Glomerular visceral epithelial cell (primary cell): Measurements from ENCODE around the gene CEMP1.
"Not testable (repeated sequence)": the region's sequence is repeated elsewhere in the genome, so short reads cannot be mapped to it uniquely, and the experiment has no call there.

Source experiments
- DNase-seq: peaks from one replicate; pipeline ENCODE4 v3.0.0-alpha.2; 2016; ENCODE audit errors: extremely low spot score

The CEMP1 gene, protein sequence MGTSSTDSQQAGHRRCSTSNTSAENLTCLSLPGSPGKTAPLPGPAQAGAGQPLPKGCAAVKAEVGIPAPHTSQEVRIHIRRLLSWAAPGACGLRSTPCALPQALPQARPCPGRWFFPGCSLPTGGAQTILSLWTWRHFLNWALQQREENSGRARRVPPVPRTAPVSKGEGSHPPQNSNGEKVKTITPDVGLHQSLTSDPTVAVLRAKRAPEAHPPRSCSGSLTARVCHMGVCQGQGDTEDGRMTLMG

DNA sequence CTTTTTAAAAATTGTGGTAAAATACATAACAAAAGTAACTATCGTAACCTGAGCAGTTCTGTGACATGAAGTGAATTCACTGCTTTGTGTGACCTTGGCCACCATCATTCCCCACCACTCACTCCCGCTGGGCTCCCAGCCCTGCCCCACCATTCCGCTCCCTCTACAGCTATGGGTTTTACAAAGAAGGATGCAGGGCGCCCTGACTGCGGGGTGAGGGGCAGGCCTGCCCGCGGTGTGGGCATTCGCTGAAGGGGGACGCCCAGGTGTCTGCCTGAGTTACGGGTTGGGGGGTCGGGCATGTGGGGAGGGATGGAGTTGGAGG lies at the start of gene CEMP1:
Gene CEMP1, minus strand, starts transcription at position 38 of the 325 bp plus-strand sequence. CDS start 335 bp downstream, outside the sequence.
- DNase-seq = no peak

DNA sequence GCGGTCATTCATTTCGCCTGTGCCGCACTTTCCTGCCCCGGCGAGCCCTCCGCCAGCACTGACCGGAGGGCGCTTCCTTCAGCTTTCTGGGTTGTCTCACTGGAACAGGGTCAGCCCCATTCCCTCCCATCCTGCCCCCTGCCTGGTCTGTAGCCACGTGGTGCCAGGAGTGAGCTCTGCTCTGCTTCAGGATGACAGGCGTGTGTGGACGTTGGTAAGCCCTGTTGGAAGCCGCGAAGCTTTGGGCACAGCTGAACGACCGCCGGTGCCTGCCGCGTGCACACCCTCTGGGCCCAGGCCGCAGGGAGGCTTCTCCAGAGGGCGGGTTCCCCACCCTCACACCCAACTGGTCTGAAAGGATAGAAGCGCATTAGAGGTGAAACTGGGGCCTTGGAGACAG lies 49.6 kb upstream of the CEMP1 start:
- DNase-seq = not testable (repeated sequence)

DNA sequence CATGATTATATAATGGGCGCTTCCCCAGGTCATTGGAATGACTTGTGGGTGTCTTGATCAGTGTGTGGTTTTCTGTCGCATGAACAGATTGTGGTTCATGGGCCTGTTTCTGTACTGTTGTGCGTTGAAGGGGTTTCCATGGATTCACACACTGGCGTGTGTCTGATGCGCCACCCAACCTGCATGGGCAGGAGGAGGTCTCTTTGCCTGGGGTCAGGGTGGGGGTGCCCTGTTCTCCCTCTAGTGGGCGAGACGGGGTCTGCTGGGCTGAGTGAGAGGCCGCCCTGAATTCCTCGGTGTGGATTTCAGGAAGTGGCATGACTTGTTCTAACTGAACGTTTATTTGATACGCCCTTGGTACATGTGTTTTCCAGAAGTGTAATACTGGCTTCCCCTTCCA lies 48.9 kb upstream of the CEMP1 start:
- DNase-seq = not testable (repeated sequence)

DNA sequence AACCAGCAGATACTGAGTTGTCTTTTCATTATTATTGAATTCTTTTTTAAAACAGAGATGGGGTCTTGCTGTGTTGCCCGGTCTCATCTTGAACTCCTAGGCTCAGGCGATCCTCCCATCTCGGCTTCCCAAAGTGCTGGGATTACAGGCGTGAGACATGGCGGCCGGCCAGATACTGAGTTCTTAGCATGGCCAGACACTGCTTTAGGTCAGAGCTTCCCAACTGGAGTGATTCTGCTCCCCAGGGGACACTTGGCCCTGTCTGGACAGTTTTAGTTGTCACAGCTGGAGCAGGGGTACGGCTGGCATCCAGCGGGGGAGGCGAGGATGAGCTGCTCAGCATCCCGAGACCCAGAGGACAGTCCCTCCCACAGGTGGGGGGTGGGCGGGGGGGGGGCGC lies 47.7 kb upstream of the CEMP1 start:
- not testable (repeated sequence) for DNase-seq

DNA sequence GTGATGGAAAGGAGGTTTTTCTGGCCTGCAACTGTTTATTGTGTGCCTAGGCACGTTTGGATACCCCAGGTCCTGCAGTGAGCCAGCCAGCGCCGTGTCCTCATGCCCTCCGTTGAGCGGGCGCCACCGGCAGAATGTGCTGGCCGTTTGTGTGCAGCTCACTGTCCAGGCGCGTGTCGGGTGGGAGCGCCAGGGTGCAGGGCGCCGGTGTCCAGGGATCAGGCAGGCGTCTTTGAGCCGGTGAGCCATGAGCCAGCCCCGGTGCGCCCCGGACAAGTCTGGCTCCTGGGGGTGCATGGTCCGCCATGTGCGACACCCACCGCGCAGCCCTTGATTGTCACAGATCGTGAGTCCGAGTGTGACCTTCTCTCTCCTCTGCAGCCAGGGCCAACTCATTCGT lies 45.8 kb upstream of the CEMP1 start:
- not testable (repeated sequence) for DNase-seq

DNA sequence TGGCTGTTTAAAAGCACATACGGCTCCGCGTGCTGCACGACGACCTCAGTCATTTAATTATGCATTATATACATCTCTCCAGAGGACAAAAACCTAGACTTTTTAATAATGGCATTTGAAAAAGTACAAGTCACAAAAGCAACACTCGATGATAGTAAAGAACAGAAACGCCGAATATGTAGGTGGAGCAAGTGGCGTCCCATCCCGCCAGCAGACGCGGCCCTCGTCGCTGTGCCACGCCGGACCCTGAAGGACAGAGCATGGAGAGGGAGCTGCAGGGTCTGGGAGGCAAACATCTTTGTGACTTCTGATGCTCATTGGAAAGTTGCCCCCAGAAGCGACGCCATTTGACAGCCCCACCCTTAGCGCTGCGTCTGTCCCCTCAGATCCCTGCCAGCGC lies 44.6 kb upstream of the CEMP1 start:
- DNase-seq = not testable (repeated sequence)

DNA sequence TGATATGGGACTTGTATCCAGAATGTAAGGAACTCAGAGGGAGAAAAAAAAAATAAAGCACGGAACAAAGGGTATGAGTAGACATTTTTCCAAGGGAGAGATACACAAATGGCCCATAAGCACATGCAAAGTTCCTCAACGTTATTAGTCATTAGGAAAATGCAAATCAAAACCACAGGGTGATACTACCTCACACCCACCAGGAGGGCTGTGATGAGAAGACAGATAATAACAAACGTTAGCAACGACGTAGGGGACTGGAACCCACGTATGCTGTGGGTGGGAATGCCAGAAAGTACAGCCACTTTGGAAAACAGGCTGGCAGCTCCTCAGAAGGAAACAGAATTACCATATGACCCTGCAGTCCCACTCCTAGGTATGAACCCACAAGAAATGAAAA lies 41.5 kb upstream of the CEMP1 start:
- DNase-seq = not testable (repeated sequence)

DNA sequence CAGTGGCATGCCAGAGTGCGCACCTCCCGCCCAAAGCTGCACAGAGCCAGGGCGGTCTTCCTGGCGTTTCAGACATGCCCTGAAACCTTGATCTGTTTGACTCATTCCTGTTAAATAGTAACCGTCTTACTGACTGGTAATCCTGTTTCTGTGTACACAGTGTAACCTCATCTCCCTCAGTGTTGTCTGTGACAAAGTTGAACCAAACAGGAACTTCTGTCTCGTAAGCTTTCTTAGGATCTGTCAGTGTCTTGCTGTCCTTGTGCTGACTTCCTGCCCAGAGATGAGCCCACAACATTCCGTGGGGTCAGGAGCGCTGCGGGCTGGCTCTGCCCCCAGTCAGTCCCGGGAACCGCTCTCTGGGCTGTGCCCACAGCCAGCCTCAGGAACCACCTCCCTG lies 37.4 kb upstream of the CEMP1 start:
- not testable (repeated sequence) for DNase-seq

DNA sequence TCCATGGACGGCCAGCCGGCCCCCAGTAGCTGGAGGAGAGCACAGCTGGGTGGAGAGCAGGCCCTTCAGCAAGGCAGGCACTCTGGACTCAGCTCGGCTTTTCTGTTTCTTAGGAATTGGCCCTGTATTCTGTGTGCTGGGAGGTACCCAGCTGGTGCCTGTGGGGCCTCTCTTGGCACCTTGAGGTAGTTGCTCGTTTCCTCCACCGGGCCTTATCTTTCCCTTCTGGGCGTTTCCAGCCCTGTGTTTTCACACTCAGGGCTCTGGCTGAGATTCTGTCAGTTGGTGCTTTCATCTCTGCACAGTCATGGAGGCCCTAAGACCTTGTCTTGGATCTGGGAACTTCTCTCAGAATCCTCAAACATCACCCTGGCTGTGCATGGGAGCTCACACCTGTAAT lies 36.3 kb upstream of the CEMP1 start:
- DNase-seq = not testable (repeated sequence)

DNA sequence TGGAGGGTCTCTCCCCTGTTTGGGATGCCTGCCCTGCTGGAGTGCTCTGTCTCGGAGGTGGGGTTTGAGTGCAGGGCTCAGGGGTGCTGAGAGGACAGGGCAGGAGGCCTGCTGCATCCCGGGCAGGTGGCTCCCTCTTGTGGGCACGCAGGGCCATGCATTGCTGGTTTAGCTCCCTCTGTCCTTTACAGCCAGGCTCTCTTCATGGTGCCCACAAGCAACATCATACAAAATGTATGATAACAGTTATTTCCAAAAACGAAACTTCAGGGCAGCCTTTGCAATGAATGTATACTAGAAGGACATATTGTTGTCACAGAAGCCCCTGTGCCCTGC lies 29.6 kb upstream of the CEMP1 start:
- DNase-seq = not testable (repeated sequence)

DNA sequence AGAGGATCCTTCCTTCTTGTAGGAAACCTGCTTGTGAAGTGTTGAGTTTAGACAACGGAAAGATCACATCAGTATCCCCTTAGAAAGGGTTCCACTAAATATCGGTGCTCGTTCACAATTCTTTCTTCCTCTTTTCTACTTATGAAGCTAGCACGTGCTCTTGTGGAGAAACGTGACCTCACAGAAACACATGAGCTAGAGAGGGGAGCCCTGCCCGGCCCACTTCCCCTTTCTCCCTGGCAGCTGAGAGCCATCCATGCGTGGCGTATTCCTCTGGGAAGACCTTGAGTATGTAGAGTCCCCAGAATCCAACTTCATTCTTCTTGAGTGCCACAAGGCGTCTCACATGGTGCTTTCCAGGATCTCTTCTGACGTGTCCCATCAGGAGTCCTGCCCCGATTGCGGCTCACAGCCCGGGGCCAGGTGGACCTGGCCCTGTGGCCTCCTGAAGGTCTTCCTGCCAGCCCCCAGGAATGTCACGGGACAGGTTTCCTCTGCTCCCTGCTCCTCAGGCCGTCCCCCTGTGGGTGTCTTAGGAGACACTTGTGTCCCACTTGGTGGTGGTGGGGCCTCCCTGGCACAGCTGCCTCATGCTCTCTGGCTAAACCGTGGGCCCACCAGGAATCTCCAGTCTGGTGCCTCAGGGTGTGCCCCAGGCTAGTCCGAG lies 29.1 kb upstream of the CEMP1 start:
- not testable (repeated sequence) for DNase-seq

DNA sequence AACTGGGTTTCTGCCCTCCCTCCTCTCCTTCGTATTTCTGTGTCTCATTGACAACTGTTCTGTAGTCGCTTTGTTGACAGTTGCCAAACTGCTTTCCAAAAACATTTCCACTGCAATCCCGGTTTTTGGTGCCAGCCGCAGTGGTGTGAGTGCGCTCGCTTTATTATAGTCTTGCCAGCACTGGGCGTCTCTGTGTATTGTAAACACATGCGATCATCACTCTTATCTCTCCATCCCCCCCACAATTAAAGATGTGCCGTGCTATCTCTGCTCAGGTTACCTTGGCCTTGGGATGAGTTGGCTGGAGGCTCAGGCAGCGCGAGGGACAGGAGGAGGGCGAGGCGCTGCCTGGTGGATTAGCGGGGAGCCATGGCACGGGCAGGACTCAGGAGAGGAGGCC lies 25.9 kb upstream of the CEMP1 start:
- DNase-seq = not testable (repeated sequence)

DNA sequence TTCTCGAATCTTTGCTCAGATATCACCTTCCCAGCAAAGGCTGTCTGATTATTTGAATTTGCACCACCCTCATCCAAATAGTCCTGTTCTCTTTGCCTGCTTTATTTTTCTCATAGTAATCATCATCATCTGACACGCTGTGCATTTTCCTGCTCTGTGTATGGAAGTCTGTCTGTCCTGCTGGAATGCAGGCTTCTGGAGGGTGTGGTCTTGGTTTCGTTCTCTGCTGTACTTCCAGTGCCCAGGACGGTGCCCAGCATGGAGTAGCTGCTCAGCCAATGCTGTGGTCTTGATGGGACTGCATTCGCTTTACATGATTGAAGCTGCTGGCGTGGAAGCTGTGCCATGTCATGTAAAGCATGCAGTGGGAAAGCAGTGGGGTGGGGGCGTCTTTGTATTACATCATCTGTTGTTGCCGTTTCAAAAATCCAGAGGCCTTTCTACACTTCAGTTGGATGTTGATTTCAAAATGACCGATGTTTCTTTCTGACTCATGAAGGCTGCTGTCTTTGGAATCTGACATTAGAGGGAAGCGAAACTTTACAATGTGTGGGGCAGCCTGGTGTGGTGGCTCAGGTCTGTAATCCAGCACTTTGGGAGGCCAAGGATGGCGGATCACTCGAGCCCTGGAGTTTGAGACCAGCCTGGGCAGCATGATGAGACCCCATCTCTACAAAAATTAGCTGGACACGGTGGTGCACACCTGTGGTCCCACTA lies 23.7 kb upstream of the CEMP1 start:
- DNase-seq = not testable (repeated sequence)

DNA sequence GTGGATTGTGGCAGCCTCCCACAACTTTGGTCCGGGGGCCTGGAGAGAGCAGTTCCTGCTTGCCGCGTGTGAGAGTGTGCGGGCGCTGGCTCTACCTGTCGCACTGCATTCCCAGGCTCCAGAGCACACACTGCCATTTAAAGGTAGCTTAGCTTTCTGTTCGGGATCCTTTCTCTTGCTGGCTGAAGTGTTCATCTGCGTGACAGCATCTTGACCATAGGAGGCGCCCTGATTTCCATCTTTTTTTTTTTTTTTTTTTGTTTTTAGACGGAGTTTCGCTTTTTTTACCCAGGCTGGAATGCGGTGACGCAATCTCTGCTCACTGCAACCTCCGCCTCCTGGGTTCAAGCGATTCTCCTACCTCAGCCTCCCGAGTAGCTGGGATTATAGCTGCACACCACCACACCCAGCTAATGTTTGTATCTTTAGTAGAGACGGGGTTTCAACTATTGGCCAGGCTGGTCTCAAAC lies 20.2 kb upstream of the CEMP1 start:
- not testable (repeated sequence) for DNase-seq

DNA sequence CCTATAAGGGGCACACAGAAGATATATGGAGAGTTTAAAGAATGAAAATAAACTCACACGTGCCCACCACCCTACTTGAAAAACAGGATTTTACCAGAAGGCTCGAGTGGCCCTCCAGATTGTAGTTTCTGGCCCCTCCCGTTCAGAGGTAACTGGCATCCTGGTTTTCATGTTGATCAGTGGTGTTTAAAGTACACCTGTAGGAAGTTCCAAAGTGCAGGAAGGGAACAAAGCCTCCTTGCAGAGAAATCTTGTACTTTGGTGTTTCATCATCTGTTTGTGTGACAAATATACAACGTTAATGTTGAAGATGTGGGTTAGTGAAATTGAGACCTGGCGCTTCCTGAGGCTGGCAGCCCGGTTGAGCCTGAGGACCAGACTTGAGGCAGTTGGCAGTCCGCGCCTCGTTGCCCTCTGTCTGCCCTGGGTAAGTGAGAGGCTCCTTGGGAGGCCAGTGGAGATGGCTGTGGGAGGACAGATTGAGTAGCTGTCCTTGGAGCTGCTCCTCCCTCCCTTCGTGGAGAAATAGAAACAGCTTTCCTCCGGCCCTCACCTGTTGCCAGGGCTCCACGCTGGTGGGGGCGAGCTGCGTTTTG lies 19.2 kb upstream of the CEMP1 start:
- not testable (repeated sequence) for DNase-seq

DNA sequence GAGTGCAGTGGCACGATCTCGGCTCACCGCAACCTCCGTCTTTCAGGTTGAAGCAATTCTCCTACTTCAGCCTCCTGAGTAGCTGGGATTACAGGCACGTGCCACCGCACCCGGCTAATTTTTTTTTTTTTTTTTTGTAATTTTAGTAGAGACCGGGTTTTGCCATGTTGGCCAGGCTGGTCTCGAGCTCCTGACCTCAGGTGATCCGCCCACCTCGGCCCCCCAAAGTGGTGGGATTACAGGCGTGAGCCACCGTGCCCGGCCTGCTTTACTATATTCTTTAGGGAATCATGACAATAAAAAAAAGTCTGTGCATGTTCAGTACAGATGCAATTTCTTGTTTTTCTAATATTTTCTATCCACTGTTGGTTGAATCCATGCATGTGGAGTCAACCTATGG lies 12.6 kb upstream of the CEMP1 start:
- not testable (repeated sequence) for DNase-seq

DNA sequence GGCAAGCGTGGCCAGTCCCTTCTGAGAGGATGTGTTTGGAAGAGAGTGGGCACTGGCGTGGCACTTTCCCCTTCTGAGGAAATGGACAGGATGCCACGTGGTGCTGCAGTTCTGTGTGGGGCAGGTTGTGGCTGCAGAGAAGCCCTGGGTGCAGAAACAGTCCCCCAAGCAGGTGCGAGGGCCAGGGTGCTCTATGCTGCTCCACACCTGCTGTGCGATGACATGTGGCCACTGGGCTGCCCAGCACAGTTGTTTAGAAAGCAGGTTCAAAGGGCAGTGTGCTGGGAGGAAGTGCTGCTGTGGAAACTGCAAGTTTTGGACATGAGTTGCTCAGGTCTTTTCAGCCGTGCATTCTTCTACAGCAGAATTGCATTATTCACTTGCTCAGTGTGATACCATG lies 10.2 kb upstream of the CEMP1 start:
- not testable (repeated sequence) for DNase-seq

DNA sequence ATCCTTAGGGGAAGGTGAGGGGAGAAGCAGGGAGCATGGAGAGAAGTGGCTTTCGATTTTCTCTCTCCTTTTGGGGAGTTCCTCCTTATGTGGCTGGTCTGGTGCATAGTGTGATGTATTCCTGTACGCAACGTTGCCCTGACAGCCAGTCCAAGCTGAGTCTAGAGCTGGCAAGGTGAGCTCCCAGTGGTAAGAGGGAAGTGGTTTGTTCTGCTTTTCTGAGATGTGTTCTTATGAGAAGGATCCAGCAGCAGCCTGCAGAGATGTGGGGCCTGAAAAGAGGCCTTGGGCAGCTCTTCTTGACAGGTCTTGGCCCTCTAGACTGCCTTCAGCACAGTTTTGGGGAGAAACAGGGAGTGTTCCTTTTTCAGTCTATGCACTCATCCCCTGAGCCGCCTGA lies 9.7 kb upstream of the CEMP1 start:
- DNase-seq = not testable (repeated sequence)

DNA sequence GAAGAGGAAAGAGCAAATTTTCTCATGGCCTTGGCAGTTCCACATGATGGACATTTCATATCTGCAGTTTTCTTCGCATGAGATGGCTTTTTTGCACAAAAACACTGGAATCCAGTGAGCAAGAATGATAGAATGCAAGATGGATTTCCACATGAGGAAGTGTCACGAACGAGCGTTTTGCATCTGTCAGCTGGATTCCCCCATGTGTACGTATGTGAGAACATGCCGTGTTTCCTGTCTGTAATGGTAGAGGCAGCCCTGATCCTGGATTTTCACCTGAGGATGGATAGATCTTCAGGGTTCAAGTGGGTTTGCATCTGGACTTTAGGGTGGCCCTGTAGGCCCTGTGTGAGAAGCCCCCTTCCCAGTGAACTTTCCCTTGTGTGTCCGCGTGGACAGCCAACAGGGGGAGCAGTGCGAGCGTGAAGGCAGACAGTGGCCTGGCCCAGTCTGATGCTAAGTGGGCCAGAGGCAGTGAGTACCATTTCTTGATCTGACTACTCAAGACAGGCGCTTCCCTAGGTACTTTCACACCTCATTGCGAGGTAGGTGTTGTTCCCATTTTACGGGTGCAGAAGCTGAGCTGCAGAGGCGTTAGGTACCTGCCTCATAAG lies 8.7 kb upstream of the CEMP1 start:
- DNase-seq = not testable (repeated sequence)

DNA sequence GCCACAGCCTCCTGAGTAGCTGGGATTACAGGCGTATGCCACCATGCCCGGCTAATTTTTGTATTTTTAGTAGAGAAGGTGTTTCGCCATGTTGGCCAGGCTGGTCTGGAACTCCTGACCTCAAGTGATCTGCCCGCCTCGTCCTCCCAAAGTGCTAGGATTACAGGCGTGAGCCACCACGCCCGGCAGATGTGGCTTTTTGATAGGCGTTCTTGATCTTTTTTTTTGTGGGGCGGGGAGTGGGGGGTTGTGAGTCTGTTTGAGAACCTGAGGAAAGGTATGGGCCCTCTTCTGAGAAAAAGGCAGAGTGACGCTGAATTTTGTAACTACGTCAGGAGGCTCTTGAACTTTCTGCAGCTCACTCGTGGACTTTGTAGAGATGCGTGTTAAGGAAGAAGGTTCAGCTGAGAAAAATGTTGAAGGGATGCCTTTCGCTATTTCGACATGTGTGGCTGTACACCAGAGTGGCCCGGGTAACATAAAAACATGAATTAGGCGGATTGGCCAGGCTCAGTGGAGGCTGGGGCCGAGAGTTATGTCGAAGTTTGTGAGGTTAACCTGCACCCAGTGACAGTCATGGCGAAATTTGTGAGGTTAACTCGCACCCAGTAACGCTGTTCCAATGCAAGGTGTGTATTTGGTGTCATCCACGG lies 8.1 kb upstream of the CEMP1 start:
- not testable (repeated sequence) for DNase-seq
